OCI-LY7 (cell line): ENCODE data around the gene KIAA1958. TPM values are rescaled to one million over a fixed set of nuclear protein-coding genes. Genes with fewer than 3 reads are reported as not detected.
A peak's percentile ranks its signal among the peaks of the same experiment; 100 is the strongest.

Experiments
- BruUV-seq: library from RNA; stranded (reverse); fragments of 400-500 nt; replicated peaks from 2 replicates; lab custom pipeline; 2021; lab: Mats Ljungman, UMichigan
- CTCF ChIA-PET: fragments of 300-600 bp; sonication (Branson Sonifier 250); formaldehyde crosslinking; loops from one replicate; lab custom pipeline; 2022; ENCODE audit warnings: antibody characterized with exemption; ENCODE audit not compliant: unreplicated experiment; lab: Charles Lee
- POLR2A ChIA-PET: fragments of 300-600 bp; sonication (Branson Sonifier 250); formaldehyde crosslinking; loops from one replicate; lab custom pipeline; 2022; ENCODE audit warnings: antibody characterized with exemption; lab: Charles Lee
- DNase-seq: peaks from one replicate; pipeline ENCODE4 v3.0.0-alpha.2; 2015; ENCODE audit warnings: low spot score
- H2AFZ ChIP-seq: fragments of 200-600 bp; sonication (generic), shearing (Covaris generic); 2 replicates; pipeline ENCODE4 v1.6.1; 2014; ENCODE audit warnings: mild to moderate bottlenecking, antibody characterized with exemption, low read length, moderate library complexity
- H3K27ac ChIP-seq: fragments of 200-600 bp; sonication (generic); 2 replicates; pipeline ENCODE4 v1.5.1; 2014; ENCODE audit warnings: mixed run types, low read depth, mild to moderate bottlenecking, moderate library complexity, low read length, inconsistent platforms; ENCODE audit not compliant: poor library complexity, severe bottlenecking
- H3K36me3 ChIP-seq: fragments of 200-600 bp; sonication (generic); 2 replicates; pipeline ENCODE4 v1.6.1; 2014; ENCODE audit warnings: mild to moderate bottlenecking, antibody characterized with exemption, low read length, moderate library complexity, mixed read lengths; ENCODE audit not compliant: insufficient read depth
- H3K4me1 ChIP-seq: fragments of 200-600 bp; sonication (generic); 2 replicates; pipeline ENCODE4 v1.5.1; 2014; ENCODE audit warnings: mild to moderate bottlenecking, low read length; ENCODE audit not compliant: insufficient read depth, poor library complexity, severe bottlenecking
- H3K4me2 ChIP-seq: fragments of 200-600 bp; sonication (generic); 2 replicates; pipeline ENCODE4 v1.6.1; 2014; ENCODE audit warnings: mild to moderate bottlenecking, low read length
- H3K4me3 ChIP-seq: fragments of 200-600 bp; sonication (generic); 2 replicates; pipeline ENCODE4 v1.5.1; 2014; ENCODE audit warnings: mild to moderate bottlenecking, low read depth, low read length; ENCODE audit not compliant: poor library complexity, severe bottlenecking
- H3K79me2 ChIP-seq: fragments of 200-600 bp; sonication (generic); 2 replicates; pipeline ENCODE4 v1.6.1; 2016; ENCODE audit warnings: low read depth, mild to moderate bottlenecking, low read length, moderate library complexity, mixed read lengths; ENCODE audit not compliant: insufficient read depth
- H3K9me2 ChIP-seq: fragments of 200-600 bp; sonication (generic); 2 replicates; pipeline ENCODE4 v1.6.1; 2016; ENCODE audit warnings: mild to moderate bottlenecking, low read length, mixed read lengths; ENCODE audit not compliant: insufficient read depth
- H3K9me3 ChIP-seq: fragments of 200-600 bp; sonication (generic); 2 replicates; pipeline ENCODE4 v1.6.1; 2014; ENCODE audit warnings: mild to moderate bottlenecking, mixed run types, low read length, mixed read lengths
- H4K20me1 ChIP-seq: fragments of 200-600 bp; sonication (generic); 2 replicates; pipeline ENCODE4 v1.6.1; 2014; ENCODE audit warnings: mild to moderate bottlenecking, antibody characterized with exemption, low read length, moderate library complexity, mixed read lengths; ENCODE audit not compliant: insufficient read depth
- EZH2phosphoT487 ChIP-seq: fragments of 200-600 bp; sonication (generic); IDR thresholded peaks from 2 replicates; pipeline ENCODE4 v1.6.1; 2018; ENCODE audit warnings: low read depth, borderline replicate concordance, mild to moderate bottlenecking, mixed run types, antibody characterized with exemption, low read length, moderate library complexity, mixed read lengths
- intact Hi-C: fragments of 100-400 bp; cut with micrococcal nuclease; formaldehyde crosslinking; loops from one replicate; pipeline ENCODE4 v1.10.0; 2022; ENCODE audit not compliant: unreplicated experiment
- total RNA-seq, 2 experiments: library from RNA; depleted of rRNA in 1 of 2; stranded (reverse); fragments of >200 nt in 1 of 2; shearing (Covaris generic) in 1 of 2; gene quantifications; 2 replicates each; pipeline ENCODE4 v1.2.3, GENCODE V29; 2014 to 2022
- TF ChIP-seq, protein P1 (sequence below): fragments of 200-600 bp; sonication (generic); conservative IDR thresholded peaks from 2 replicates; pipeline ENCODE4 v1.5.1; 2014; ENCODE audit warnings: mild to moderate bottlenecking, antibody characterized with exemption, low read length, moderate library complexity, mixed read lengths

KIAA1958 gene
- total RNA-seq, 2 experiments from 2014 or later = 15.4 to 19.8 TPM

DNA sequence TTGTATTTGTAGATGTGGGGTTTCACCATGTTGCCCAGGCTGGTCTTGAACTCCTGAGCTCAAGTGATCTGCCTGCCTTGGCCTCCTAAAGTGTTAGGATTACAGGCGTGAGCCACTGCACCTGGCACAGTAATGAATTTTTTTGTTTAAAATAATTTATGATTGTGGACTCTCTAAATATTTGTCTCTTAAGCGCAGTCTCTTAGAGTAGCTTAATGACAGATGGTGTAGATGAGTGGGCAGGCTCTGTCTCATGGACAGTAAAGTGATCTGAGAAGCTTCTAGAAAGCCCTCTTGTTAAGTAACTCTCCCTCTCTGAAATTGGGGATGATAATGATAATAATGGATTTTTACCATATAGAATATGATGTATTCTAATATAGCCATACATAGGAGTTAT lies 47.5 kb upstream of the KIAA1958 start:
- H3K9me3 ChIP-seq = no peaks in the 10 kb centered on the region
- no peak overlapping the region for H3K4me3 ChIP-seq
- no peak overlapping the region for H3K27ac ChIP-seq
- TF ChIP-seq EZH2phosphoT487 = no peak
- TF ChIP-seq, protein P1, sequence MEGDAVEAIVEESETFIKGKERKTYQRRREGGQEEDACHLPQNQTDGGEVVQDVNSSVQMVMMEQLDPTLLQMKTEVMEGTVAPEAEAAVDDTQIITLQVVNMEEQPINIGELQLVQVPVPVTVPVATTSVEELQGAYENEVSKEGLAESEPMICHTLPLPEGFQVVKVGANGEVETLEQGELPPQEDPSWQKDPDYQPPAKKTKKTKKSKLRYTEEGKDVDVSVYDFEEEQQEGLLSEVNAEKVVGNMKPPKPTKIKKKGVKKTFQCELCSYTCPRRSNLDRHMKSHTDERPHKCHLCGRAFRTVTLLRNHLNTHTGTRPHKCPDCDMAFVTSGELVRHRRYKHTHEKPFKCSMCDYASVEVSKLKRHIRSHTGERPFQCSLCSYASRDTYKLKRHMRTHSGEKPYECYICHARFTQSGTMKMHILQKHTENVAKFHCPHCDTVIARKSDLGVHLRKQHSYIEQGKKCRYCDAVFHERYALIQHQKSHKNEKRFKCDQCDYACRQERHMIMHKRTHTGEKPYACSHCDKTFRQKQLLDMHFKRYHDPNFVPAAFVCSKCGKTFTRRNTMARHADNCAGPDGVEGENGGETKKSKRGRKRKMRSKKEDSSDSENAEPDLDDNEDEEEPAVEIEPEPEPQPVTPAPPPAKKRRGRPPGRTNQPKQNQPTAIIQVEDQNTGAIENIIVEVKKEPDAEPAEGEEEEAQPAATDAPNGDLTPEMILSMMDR = no peak
- H3K79me2 ChIP-seq = no peaks in the 10 kb centered on the region
- ChIA-PET POLR2A (interaction anchor here (1.4 kb wide), 1 partner anchor 11 kb away, joined by 4 read pairs; no protein-coding TSS in a partner anchor), CTCF (no interaction called here)
- H3K4me1 ChIP-seq = no peaks in the 10 kb centered on the region
- no peak overlapping the region for H2AFZ ChIP-seq
- no peaks in the 10 kb centered on the region for H3K9me2 ChIP-seq
- no peak for DNase-seq
- intact Hi-C loops = no loop called here
- no peaks in the 10 kb centered on the region; the same call in 1 of the 2 replicates for H3K36me3 ChIP-seq
- BruUV-seq = no TSS peak
- no peaks in the 10 kb centered on the region; the same call in 1 of the 2 replicates for H4K20me1 ChIP-seq
- no peak overlapping the region for H3K4me2 ChIP-seq

DNA sequence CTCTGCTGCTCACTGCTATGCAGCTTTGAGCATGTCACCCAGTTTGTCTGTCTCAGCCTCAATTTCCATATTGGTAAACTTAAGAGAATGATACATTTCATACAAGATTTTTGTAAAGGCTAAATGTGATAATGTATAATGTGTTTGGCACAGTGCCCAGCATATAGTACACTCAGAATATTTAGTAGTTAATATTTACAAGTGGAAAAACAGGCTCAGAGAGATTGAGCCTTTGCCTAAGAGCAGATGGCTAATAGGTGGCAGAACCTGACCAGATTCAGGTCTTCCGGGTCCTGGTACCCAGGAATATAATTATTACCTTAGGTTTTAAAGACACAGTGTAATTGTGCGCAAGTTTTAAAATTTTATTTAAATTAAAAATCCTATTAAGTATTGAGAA lies 46.8 kb upstream of the KIAA1958 start:
- Histone ChIP-seq H3K36me3 (no peaks in the 10 kb centered on the region; the same call in 1 of the 2 replicates), H3K9me3 (no peaks in the 10 kb centered on the region), H3K4me3 (no peak overlapping the region), H4K20me1 (no peaks in the 10 kb centered on the region; the same call in 1 of the 2 replicates), H2AFZ (no peak overlapping the region), H3K9me2 (no peaks in the 10 kb centered on the region), H3K27ac (no peak overlapping the region), H3K79me2 (no peaks in the 10 kb centered on the region), H3K4me1 (no peaks in the 10 kb centered on the region), H3K4me2 (no peak overlapping the region)
- no TSS peak for BruUV-seq
- TF ChIP-seq, protein P1 = no peak
- TF ChIP-seq EZH2phosphoT487 = no peak
- POLR2A ChIA-PET = interaction anchor here (0.6 kb wide), 1 partner anchor 171 kb away, joined by 3 read pairs; no protein-coding TSS in a partner anchor
- CTCF ChIA-PET = no interaction called here
- DNase-seq = no peak
- intact Hi-C loops = loop anchor here (5.0 kb wide), 2 partner anchors 352 to 382 kb away; no protein-coding TSS in a partner anchor

DNA sequence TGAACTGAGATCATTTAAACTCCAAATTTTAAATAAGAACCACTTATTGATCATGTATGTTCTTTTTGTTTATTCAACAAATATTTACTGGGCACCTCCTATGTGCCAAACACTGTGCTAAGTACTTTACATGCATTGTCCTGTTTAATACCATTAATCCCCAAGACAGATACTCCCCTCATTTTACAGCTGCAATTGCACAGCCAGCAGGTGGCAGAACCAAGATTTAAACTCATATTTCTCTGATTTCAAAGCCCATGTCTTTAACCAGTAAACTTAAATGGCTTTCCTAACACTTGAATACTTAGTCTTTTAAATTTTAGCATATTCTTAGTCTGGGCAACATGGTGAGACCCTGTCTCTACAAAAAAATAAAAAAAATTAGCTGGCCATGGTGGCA lies 43.4 kb upstream of the KIAA1958 start:
- H3K79me2 ChIP-seq = no peaks in the 10 kb centered on the region

More for the DNA sequence above, 43.4 kb upstream of the KIAA1958 start:
- Histone ChIP-seq H3K36me3 (no peaks in the 10 kb centered on the region; the same call in 1 of the 2 replicates), H3K4me1 (peaks cover 12% of the 10 kb centered on the region), H3K9me2 (no peaks in the 10 kb centered on the region), H2AFZ (no peak overlapping the region), H3K27ac (no peak overlapping the region), H3K4me3 (no peak overlapping the region), H4K20me1 (no peaks in the 10 kb centered on the region), H3K4me2 (no peak overlapping the region), H3K9me3 (no peaks in the 10 kb centered on the region)
- TF ChIP-seq, protein P1 = peak; percentile 79
- no peak for TF ChIP-seq EZH2phosphoT487
- peak; percentile 39 for DNase-seq
- intact Hi-C loops = loop anchor here (2.0 to 5.0 kb wide), 3 partner anchors 274 to 379 kb away; no protein-coding TSS in a partner anchor
- ChIA-PET CTCF (no interaction called here), POLR2A (interaction anchor here (0.6 to 1.1 kb wide), 3 partner anchors 90 to 270 kb away, joined by 3 read pairs; no protein-coding TSS in a partner anchor)
- BruUV-seq = no TSS peak
